ENCODE data around the gene TMEM183A. TPM values are rescaled to one million over a fixed set of nuclear protein-coding genes. Genes with fewer than 3 reads are reported as not detected.
"Not testable (repeated sequence)": the region's sequence is repeated elsewhere in the genome, so short reads cannot be mapped to it uniquely, and the experiment has no call there.

Gene TMEM183A
- total RNA-seq, 1 donor = 74.1 TPM

GRCh38 chr1:202986120-202986519 is 21.1 kb upstream of the TMEM183A start:
- not testable (repeated sequence) for DNase-seq (ENCODE audit: low read depth in 2 of 3, low spot score in 2 of 3)

GRCh38 chr1:202987255-202987654 is 19.9 kb upstream of the TMEM183A start:
- DNase-seq (ENCODE audit: low read depth in 2 of 3, low spot score in 2 of 3) = no peak

GRCh38 chr1:202987922-202988583 is 19.1 kb upstream of the TMEM183A start:
- no peak for DNase-seq (ENCODE audit: low read depth in 2 of 3, low spot score in 2 of 3)

- DNase-seq (ENCODE audit: low read depth in 2 of 3, low spot score in 2 of 3) = no peak
Observed at GRCh38 chr1:202989879-202990278, 17.3 kb upstream of the TMEM183A start.

- DNase-seq (ENCODE audit: low read depth in 2 of 3, low spot score in 2 of 3) = no peak
Observed at GRCh38 chr1:202991112-202991511, 16.1 kb upstream of the TMEM183A start.

GRCh38 chr1:202994756-202995155 is 12.4 kb upstream of the TMEM183A start:
- no peak for DNase-seq (ENCODE audit: low read depth in 2 of 3, low spot score in 2 of 3)

GRCh38 chr1:202998836-202999750 is 8.1 kb upstream of the TMEM183A start:
- peak; percentile 50 to 87 (median 70) for DNase-seq (ENCODE audit: low read depth in 2 of 3, low spot score in 2 of 3)

- no peak for DNase-seq (ENCODE audit: low read depth in 2 of 3, low spot score in 2 of 3)
Observed at GRCh38 chr1:203000217-203000944, 6.8 kb upstream of the TMEM183A start.

GRCh38 chr1:203001986-203002385 is 5.2 kb upstream of the TMEM183A start:
- DNase-seq (ENCODE audit: low read depth in 2 of 3, low spot score in 2 of 3) = no peak

- no peak for DNase-seq (ENCODE audit: low read depth in 2 of 3, low spot score in 2 of 3)
Observed at GRCh38 chr1:203002951-203003350, 4.2 kb upstream of the TMEM183A start.

- DNase-seq (ENCODE audit: low read depth in 2 of 3, low spot score in 2 of 3) = not testable (repeated sequence)
Observed at GRCh38 chr1:203005395-203006142, 1.6 kb upstream of the TMEM183A start.

GRCh38 chr1:203009185-203009584 is 2.0 kb downstream of the TMEM183A start:
- no peak for DNase-seq (ENCODE audit: low read depth in 2 of 3, low spot score in 2 of 3)

GRCh38 chr1:203011582-203011981 is 4.4 kb downstream of the TMEM183A start:
- no peak for DNase-seq (ENCODE audit: low read depth in 2 of 3, low spot score in 2 of 3)

- DNase-seq (ENCODE audit: low read depth in 2 of 3, low spot score in 2 of 3) = no peak
Observed at GRCh38 chr1:203017061-203017460, 9.9 kb downstream of the TMEM183A start.

- DNase-seq (ENCODE audit: low read depth in 2 of 3, low spot score in 2 of 3) = no peak
Observed at GRCh38 chr1:203017692-203018091, 10.5 kb downstream of the TMEM183A start.

- DNase-seq (ENCODE audit: low read depth in 2 of 3, low spot score in 2 of 3) = not testable (repeated sequence)
Observed at GRCh38 chr1:203022855-203023254, 15.7 kb downstream of the TMEM183A start.

- DNase-seq (ENCODE audit: low read depth in 2 of 3, low spot score in 2 of 3) = no peak
Observed at GRCh38 chr1:203025686-203026030, 18.5 kb downstream of the TMEM183A start.

- peak; percentile 72 to 89 (median 87) for DNase-seq (ENCODE audit: low read depth in 2 of 3, low spot score in 2 of 3)
Observed at GRCh38 chr1:203026031-203026665, 19.0 kb downstream of the TMEM183A start, which contains the start of gene PPFIA4. Gene PPFIA4 (plus strand): TSS chr1:203026491. CDS start chr1:203039009, 12,518 bp downstream.

GRCh38 chr1:203026666-203027663 is 19.8 kb downstream of the TMEM183A start:
- no peak for DNase-seq (ENCODE audit: low read depth in 2 of 3, low spot score in 2 of 3)

Data from hematopoietic multipotent progenitor cell (in vitro differentiated cells).